ENCODE measurements around the gene SLC1A4. TPM values are rescaled to one million over a fixed set of nuclear protein-coding genes. Genes with fewer than 3 reads are reported as not detected.
A peak's percentile ranks its signal among the peaks of the same experiment; 100 is the strongest.

The SLC1A4 gene
- total RNA-seq, 1 experiment from 2014 or later, result 22.9 TPM

DNA sequence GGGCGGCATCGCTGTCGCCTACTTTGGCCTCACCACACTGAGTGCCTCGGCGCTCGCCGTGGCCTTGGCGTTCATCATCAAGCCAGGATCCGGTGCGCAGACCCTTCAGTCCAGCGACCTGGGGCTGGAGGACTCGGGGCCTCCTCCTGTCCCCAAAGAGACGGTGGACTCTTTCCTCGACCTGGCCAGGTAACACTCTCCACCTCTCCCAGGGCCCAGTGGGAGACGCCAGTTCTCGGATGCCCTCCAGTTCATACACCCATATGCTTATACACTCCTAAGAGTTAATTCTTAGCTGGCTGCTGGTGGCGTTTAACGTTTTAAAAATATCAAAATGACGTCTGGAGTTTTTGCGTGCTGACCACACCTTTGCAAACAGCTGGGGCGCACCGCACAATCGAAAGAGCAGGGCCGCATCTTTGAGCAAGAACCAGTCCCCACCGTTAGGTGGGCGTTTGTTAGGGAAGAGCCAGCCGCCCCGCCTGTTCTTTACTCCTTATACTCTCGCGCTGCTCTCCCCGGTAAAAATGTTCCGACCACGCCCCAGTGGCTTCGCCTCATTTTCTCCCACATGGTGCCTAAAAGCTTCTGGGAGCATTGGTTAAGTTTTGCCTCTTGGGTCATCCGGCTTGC is 899 bp downstream of the SLC1A4 start:
- TF ChIP-seq, protein P1, sequence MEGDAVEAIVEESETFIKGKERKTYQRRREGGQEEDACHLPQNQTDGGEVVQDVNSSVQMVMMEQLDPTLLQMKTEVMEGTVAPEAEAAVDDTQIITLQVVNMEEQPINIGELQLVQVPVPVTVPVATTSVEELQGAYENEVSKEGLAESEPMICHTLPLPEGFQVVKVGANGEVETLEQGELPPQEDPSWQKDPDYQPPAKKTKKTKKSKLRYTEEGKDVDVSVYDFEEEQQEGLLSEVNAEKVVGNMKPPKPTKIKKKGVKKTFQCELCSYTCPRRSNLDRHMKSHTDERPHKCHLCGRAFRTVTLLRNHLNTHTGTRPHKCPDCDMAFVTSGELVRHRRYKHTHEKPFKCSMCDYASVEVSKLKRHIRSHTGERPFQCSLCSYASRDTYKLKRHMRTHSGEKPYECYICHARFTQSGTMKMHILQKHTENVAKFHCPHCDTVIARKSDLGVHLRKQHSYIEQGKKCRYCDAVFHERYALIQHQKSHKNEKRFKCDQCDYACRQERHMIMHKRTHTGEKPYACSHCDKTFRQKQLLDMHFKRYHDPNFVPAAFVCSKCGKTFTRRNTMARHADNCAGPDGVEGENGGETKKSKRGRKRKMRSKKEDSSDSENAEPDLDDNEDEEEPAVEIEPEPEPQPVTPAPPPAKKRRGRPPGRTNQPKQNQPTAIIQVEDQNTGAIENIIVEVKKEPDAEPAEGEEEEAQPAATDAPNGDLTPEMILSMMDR (IDR thresholded peaks at IDR 0.05; ENCODE audit: unreplicated experiment), result no peak
- H3K27me3 Mint-ChIP-seq (ENCODE audit: unreplicated experiment), result peaks cover 21% of the 10 kb centered on the region
- no TSS peak for BruUV-seq (replicated peaks)
- H3K4me3 Mint-ChIP-seq (ENCODE audit: low read depth, unreplicated experiment), result peak overlapping the region; percentile 96
- peaks cover 50% of the 10 kb centered on the region for H3K4me1 Mint-ChIP-seq (ENCODE audit: low read depth, unreplicated experiment)
- CTCF ChIA-PET, result no interaction called here
- H3K36me3 Mint-ChIP-seq (ENCODE audit: insufficient read depth, unreplicated experiment), result peaks cover 34% of the 10 kb centered on the region
- DNase-seq, result no peak
- intact Hi-C loops (cut with micrococcal nuclease; ENCODE audit: unreplicated experiment), result no loop called here
- H3K9me3 Mint-ChIP-seq (ENCODE audit: low read depth, unreplicated experiment), result no peaks in the 10 kb centered on the region
- H3K27ac Mint-ChIP-seq (ENCODE audit: unreplicated experiment), result peak overlapping the region; percentile 93

DNA sequence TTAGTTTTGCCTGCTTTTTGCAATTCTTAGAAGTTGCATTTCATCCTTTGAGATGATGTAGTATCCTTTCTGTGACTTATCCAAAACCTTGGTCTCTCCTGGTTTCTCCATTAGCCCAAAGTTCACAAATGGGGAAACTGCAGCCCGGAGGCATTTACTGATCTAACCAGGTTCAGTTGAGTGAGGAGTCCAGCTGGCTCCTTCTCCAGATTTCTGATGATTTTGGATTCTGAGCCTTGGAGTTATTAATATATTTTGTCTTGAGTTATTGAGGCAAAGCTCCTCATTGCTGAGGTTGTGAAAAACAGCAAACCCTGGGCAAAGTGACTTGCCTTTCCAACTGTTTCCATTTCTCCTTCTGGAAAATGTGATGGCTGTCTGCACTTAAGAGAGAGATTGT is 1.7 kb downstream of the SLC1A4 start:
- H3K36me3 Mint-ChIP-seq (ENCODE audit: insufficient read depth, unreplicated experiment), result peaks cover 34% of the 10 kb centered on the region
- no peak overlapping the region for H3K27ac Mint-ChIP-seq (ENCODE audit: unreplicated experiment)
- no TSS peak for BruUV-seq (replicated peaks)
- CTCF ChIA-PET, result interaction anchor here (0.7 kb wide), 1 partner anchor 13 kb away, joined by 7 read pairs; no protein-coding TSS in a partner anchor
- DNase-seq, result no peak
- peaks cover 50% of the 10 kb centered on the region for H3K4me1 Mint-ChIP-seq (ENCODE audit: low read depth, unreplicated experiment)
- peaks cover 19% of the 10 kb centered on the region for H3K27me3 Mint-ChIP-seq (ENCODE audit: unreplicated experiment)
- intact Hi-C loops (cut with micrococcal nuclease; ENCODE audit: unreplicated experiment), result no loop called here
- TF ChIP-seq, protein P1 (IDR thresholded peaks at IDR 0.05; ENCODE audit: unreplicated experiment), result no peak
- no peaks in the 10 kb centered on the region for H3K9me3 Mint-ChIP-seq (ENCODE audit: low read depth, unreplicated experiment)
- peak overlapping the region; percentile 96 for H3K4me3 Mint-ChIP-seq (ENCODE audit: low read depth, unreplicated experiment)

DNA sequence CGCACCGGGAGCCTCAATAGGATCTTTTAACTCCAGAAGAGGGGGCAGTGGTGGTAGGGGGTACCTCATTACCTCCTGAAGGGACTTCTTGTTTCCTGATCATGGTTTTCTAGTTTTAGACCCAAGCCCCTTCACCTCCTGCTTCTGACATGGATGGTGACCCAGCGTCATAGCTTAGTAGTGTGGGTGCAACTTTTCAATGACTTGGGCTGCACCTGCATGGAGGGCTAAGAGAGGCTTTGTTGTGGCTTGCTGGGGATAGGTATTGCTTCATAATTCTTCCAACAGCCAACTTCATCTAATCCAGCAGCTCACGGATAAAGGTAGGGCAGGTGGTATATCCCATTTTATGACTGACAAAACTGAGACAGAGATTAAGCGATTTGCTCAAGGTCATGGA is 3.0 kb downstream of the SLC1A4 start:
- intact Hi-C loops (cut with micrococcal nuclease; ENCODE audit: unreplicated experiment), result no loop called here
- no peak for DNase-seq
- Mint-ChIP-seq H3K36me3 (ENCODE audit: insufficient read depth, unreplicated experiment) (peaks cover 29% of the 10 kb centered on the region), H3K27ac (ENCODE audit: unreplicated experiment) (no peak overlapping the region), H3K9me3 (ENCODE audit: low read depth, unreplicated experiment) (no peaks in the 10 kb centered on the region), H3K4me3 (ENCODE audit: low read depth, unreplicated experiment) (no peak overlapping the region), H3K27me3 (ENCODE audit: unreplicated experiment) (peaks cover 6% of the 10 kb centered on the region), H3K4me1 (ENCODE audit: low read depth, unreplicated experiment) (peaks cover 42% of the 10 kb centered on the region)
- CTCF ChIA-PET, result no interaction called here
- TF ChIP-seq, protein P1 (IDR thresholded peaks at IDR 0.05; ENCODE audit: unreplicated experiment), result no peak
- no TSS peak for BruUV-seq (replicated peaks)

DNA sequence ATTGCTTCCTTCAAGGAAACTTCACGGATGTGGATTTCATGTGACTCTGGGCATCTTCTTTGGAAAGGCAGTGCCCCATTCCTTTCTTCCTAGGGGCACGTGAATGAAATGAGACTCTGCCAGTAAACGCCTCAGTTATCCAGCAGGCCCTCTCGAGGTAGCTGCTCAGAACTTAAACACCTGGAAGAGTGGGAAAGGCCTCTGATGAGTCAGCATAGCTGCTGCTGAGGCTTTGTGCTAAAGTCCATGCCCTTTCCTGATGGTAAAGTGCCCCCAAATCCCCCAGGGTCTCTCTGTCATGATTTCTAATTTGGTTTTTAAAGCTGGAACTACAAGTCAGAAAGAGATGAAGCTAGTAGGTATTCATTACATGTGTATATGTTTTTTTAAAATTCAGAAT is 3.8 kb downstream of the SLC1A4 start:
- no TSS peak for BruUV-seq (replicated peaks)
- no peaks in the 10 kb centered on the region for H3K9me3 Mint-ChIP-seq (ENCODE audit: low read depth, unreplicated experiment)
- intact Hi-C loops (cut with micrococcal nuclease; ENCODE audit: unreplicated experiment), result no loop called here
- H3K27ac Mint-ChIP-seq (ENCODE audit: unreplicated experiment), result no peak overlapping the region
- no peaks in the 10 kb centered on the region for H3K27me3 Mint-ChIP-seq (ENCODE audit: unreplicated experiment)
- CTCF ChIA-PET, result no interaction called here
- H3K36me3 Mint-ChIP-seq (ENCODE audit: insufficient read depth, unreplicated experiment), result peaks cover 24% of the 10 kb centered on the region
- no peak for DNase-seq
- peaks cover 35% of the 10 kb centered on the region for H3K4me1 Mint-ChIP-seq (ENCODE audit: low read depth, unreplicated experiment)
- TF ChIP-seq, protein P1 (IDR thresholded peaks at IDR 0.05; ENCODE audit: unreplicated experiment), result no peak
- H3K4me3 Mint-ChIP-seq (ENCODE audit: low read depth, unreplicated experiment), result no peak overlapping the region
